MCF 10A (cell line): ENCODE data around the gene RBMX. TPM values are rescaled to one million over a fixed set of nuclear protein-coding genes. Genes with fewer than 3 reads are reported as not detected.
A peak's percentile ranks its signal among the peaks of the same experiment; 100 is the strongest.

ENCODE experiments used
- BruUV-seq: library from RNA; stranded (reverse); fragments of 400-500 nt; replicated peaks from 2 replicates; lab custom pipeline; 2021; lab: Mats Ljungman, UMichigan
- CTCF ChIA-PET: fragments of 300-600 bp; sonication (Branson Sonifier 250); formaldehyde crosslinking; extraction: SDS; loops from one replicate; lab custom pipeline; 2021; ENCODE audit warnings: antibody characterized with exemption, inconsistent platforms; lab: Yijun Ruan, JAX
- POLR2A ChIA-PET: fragments of 300-600, 350-650 bp; sonication (Branson Sonifier 250); formaldehyde crosslinking; extraction: SDS; loops from one replicate; lab custom pipeline; 2020; ENCODE audit warnings: antibody characterized with exemption, inconsistent platforms; lab: Yijun Ruan, JAX
- DNase-seq: peaks from one replicate; pipeline ENCODE4 v3.0.0-alpha.2; 2018; ENCODE audit not compliant: unreplicated experiment
- H3K27ac Mint-ChIP-seq: one replicate; pipeline ENCODE4 v1.8.0; 2022; ENCODE audit warnings: mild to moderate bottlenecking, low read depth, mixed read lengths; ENCODE audit not compliant: unreplicated experiment
- H3K27me3 Mint-ChIP-seq: one replicate; pipeline ENCODE4 v1.8.0; 2022; ENCODE audit warnings: mixed read lengths; ENCODE audit not compliant: insufficient read depth, unreplicated experiment
- H3K36me3 Mint-ChIP-seq: one replicate; pipeline ENCODE4 v1.8.0; 2022; ENCODE audit warnings: mild to moderate bottlenecking, moderate library complexity, mixed read lengths; ENCODE audit not compliant: insufficient read depth, unreplicated experiment
- H3K4me1 Mint-ChIP-seq: one replicate; pipeline ENCODE4 v1.8.0; 2022; ENCODE audit warnings: mixed read lengths; ENCODE audit not compliant: insufficient read depth, unreplicated experiment
- H3K4me3 Mint-ChIP-seq: one replicate; pipeline ENCODE4 v1.8.0; 2022; ENCODE audit warnings: mild to moderate bottlenecking, moderate library complexity, mixed read lengths; ENCODE audit not compliant: unreplicated experiment
- H3K9me3 Mint-ChIP-seq: one replicate; pipeline ENCODE4 v1.8.0; 2022; ENCODE audit warnings: mixed read lengths; ENCODE audit not compliant: unreplicated experiment
- CTCF ChIP-seq: fragments of 200-600 bp; IDR thresholded peaks from one replicate; pipeline ENCODE4 v1.8.0; 2022; ENCODE audit warnings: antibody characterized with exemption, mild to moderate bottlenecking; ENCODE audit not compliant: unreplicated experiment
- intact Hi-C: fragments of 100-400 bp; cut with micrococcal nuclease; formaldehyde crosslinking; loops from 2 replicates; pipeline ENCODE4 v1.14.1; 2022
- total RNA-seq: library from RNA; stranded (reverse); gene quantifications from 2 replicates; pipeline ENCODE4 v1.2.3, GENCODE V29; 2022

RBMX gene
- total RNA-seq, 1 experiment from 2014 or later, result 333 TPM

- no peak for DNase-seq
- ChIA-PET POLR2A (no interaction called here), CTCF (no interaction called here)
- Mint-ChIP-seq H3K27ac (peak overlapping the region; percentile 29), H3K27me3 (no peaks in the 10 kb centered on the region), H3K4me1 (no peaks in the 10 kb centered on the region), H3K9me3 (no peaks in the 10 kb centered on the region), H3K4me3 (no peak overlapping the region), H3K36me3 (peaks cover 6% of the 10 kb centered on the region)
- BruUV-seq, result no TSS peak
- TF ChIP-seq CTCF, result no peak
- intact Hi-C loops, result no loop called here
Measured at GRCh38 chrX:136828830-136829229, 51.7 kb downstream of the RBMX start.

GRCh38 chrX:136827026-136827425 is 53.5 kb downstream of the RBMX start:
- ChIA-PET POLR2A (no interaction called here), CTCF (no interaction called here)
- Mint-ChIP-seq H3K9me3 (no peaks in the 10 kb centered on the region), H3K27me3 (no peaks in the 10 kb centered on the region), H3K27ac (no peak overlapping the region), H3K4me3 (no peak overlapping the region), H3K36me3 (peaks cover 6% of the 10 kb centered on the region), H3K4me1 (no peaks in the 10 kb centered on the region)
- BruUV-seq, result no TSS peak
- no peak for DNase-seq
- TF ChIP-seq CTCF, result no peak
- intact Hi-C loops, result no loop called here

- Mint-ChIP-seq H3K36me3 (peaks cover 6% of the 10 kb centered on the region), H3K27ac (no peak overlapping the region), H3K9me3 (no peaks in the 10 kb centered on the region), H3K4me1 (no peaks in the 10 kb centered on the region), H3K27me3 (no peaks in the 10 kb centered on the region), H3K4me3 (no peak overlapping the region)
- TF ChIP-seq CTCF, result no peak
- POLR2A ChIA-PET, result no interaction called here
- no peak for DNase-seq
- intact Hi-C loops, result no loop called here
- CTCF ChIA-PET, result no interaction called here
- BruUV-seq, result no TSS peak
Measured at GRCh38 chrX:136825771-136826170, 54.8 kb downstream of the RBMX start.

Other genes with a start within 250 kb of the RBMX start
- not detected in 2 replicates for gene CD40LG, start 232.6 kb downstream of the RBMX start, total RNA-seq
- gene ARHGEF6, start 99.8 kb downstream of the RBMX start, total RNA-seq, result 0.35 and 0.47 TPM in 2 replicates
- gene GPR101, start 153.3 kb upstream of the RBMX start, total RNA-seq, result not detected in 2 replicates